Stimulated activated CD4-positive, alpha-beta T cell treated with anti-CD3 and anti-CD28 coated beads, Interleukin-1b, Interleukin-23, amount 100 ng/mL, for 24 hours (primary cell): Measurements from ENCODE around the gene SIK3.

Experiments
- DNase-seq, 4 experiments: peaks; one replicate each; pipeline ENCODE4 v3.0.0-alpha.2; 2020; ENCODE audit warnings: low read depth in 4 of 4, low spot score in 1 of 4

SIK3 gene

GRCh38 chr11:116901964-116902688 is 196.1 kb downstream of the SIK3 start:
- no peak for DNase-seq

GRCh38 chr11:116901211-116901610 is 197.0 kb downstream of the SIK3 start:
- no peak for DNase-seq

- no peak for DNase-seq
These were observed 202.0 kb downstream of the SIK3 start for GRCh38 chr11:116896211-116896610.

GRCh38 chr11:116895048-116895757 is 203.0 kb downstream of the SIK3 start:
- DNase-seq: no peak

- no peak for DNase-seq
These were observed 204.3 kb downstream of the SIK3 start for GRCh38 chr11:116893906-116894305.

- no peak for DNase-seq
These were observed 204.8 kb downstream of the SIK3 start for GRCh38 chr11:116893437-116893836.

- DNase-seq: no peak
These were observed 205.9 kb downstream of the SIK3 start for GRCh38 chr11:116892374-116892773.

- DNase-seq: no peak
These were observed 206.5 kb downstream of the SIK3 start for GRCh38 chr11:116891746-116892145.

GRCh38 chr11:116890607-116891006 is 207.6 kb downstream of the SIK3 start:
- DNase-seq: no peak

- DNase-seq: no peak
These were observed 208.0 kb downstream of the SIK3 start for GRCh38 chr11:116890193-116890592.

GRCh38 chr11:116888884-116889549 is 209.2 kb downstream of the SIK3 start:
- no peak for DNase-seq

- DNase-seq: no peak
These were observed 210.2 kb downstream of the SIK3 start for GRCh38 chr11:116888024-116888423.

GRCh38 chr11:116885951-116886655 is 212.1 kb downstream of the SIK3 start:
- no peak for DNase-seq

- DNase-seq: no peak
These were observed 215.8 kb downstream of the SIK3 start for GRCh38 chr11:116882386-116882785.

- DNase-seq: no peak
These were observed 217.1 kb downstream of the SIK3 start for GRCh38 chr11:116881143-116881542.

- DNase-seq: no peak
These were observed 218.2 kb downstream of the SIK3 start for GRCh38 chr11:116879800-116880625.

GRCh38 chr11:116876656-116877055 is 221.6 kb downstream of the SIK3 start:
- no peak for DNase-seq

GRCh38 chr11:116875194-116875593 is 223.0 kb downstream of the SIK3 start:
- no peak for DNase-seq

- no peak for DNase-seq
These were observed 224.0 kb downstream of the SIK3 start for GRCh38 chr11:116874251-116874650.

GRCh38 chr11:116873381-116873780 is 224.8 kb downstream of the SIK3 start:
- no peak for DNase-seq

- no peak for DNase-seq
These were observed 227.0 kb downstream of the SIK3 start for GRCh38 chr11:116871248-116871647.
